ENCODE results near the gene PMEPA1. TPM values are rescaled to one million over a fixed set of nuclear protein-coding genes. Genes with fewer than 3 reads are reported as not detected.
A peak's percentile ranks its signal among the peaks of the same experiment; 100 is the strongest.

PMEPA1 gene
- total and polyA plus RNA-seq, 4 donors: 14.3 to 30.5 (median 19.7) TPM

DNA sequence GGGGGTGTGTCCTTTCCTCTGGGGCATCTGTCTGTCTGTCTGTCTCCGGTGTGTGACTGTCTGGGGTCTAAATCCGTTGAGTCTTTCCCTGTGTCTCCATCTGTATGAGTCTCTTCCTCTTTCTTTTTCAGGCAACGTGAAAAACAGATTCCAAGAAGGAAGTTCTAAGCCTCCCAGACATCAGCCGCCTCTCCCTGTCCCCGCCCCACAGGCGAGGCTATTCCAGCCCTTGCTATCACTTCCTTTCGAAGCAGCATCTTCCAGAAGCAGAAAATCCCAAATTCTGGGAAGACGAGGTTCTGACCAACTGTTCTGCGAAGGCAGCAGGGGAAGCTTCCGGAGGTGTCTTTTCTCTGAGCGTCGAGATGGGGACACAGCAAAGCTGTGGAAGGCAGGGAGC lies 34.0 kb downstream of the PMEPA1 start:
- Histone ChIP-seq H3K4me3 (ENCODE audit: low read depth, low read length) (no peak overlapping the region), H3K4me1 (ENCODE audit: control insufficient read depth, insufficient read depth, low read length) (peaks cover 60% of the 10 kb centered on the region), H3K27me3 (ENCODE audit: control insufficient read depth, insufficient read depth, low read length) (peaks cover 3% of the 10 kb centered on the region), H3K27ac (ENCODE audit: low read depth, low read length) (no peak overlapping the region), H3K9me3 (ENCODE audit: control insufficient read depth, insufficient read depth, low read length) (no peaks in the 10 kb centered on the region), H3K36me3 (ENCODE audit: control insufficient read depth, insufficient read depth, low read length) (peaks cover 3% of the 10 kb centered on the region)
- WGBS (ENCODE audit: insufficient coverage): 89% methylated on average over 12 of the region's 12 CpGs
- DNase-seq (ENCODE audit: low read depth in 4 of 6, low spot score in 6 of 6): no peak

DNA sequence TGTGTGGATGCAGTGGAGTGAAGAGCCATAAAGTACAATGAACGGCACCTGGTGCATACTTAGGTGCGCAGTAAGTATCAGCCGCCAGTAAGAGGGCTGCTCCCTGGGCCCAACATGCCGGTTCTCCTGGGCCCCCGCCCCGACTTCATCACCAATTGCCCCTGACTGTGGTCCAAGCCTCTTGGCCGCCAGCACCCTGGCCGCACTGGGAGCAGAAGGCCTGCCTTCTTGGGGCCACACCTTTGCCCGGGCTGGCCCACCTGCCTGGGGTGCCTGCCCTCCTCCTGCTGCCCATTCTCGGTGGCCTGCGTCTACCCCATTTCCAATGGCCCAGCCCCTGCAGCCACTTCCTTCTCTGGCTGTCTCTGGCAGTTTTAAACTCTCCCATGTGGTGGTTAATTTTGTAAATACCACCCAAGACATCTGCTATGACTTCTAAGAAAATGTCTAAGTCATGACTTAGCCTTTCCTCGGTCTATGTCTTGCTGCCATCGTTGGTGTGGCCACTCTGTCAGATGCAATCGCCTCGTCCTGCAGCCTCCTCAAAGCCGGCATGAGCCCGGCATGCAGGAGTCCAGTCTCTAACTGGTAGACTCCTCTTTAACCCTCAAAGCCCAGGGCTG lies 36.8 kb downstream of the PMEPA1 start:
- Histone ChIP-seq H3K4me3 (ENCODE audit: low read depth, low read length) (no peak overlapping the region), H3K9me3 (ENCODE audit: control insufficient read depth, insufficient read depth, low read length) (no peaks in the 10 kb centered on the region), H3K4me1 (ENCODE audit: control insufficient read depth, insufficient read depth, low read length) (peaks cover 49% of the 10 kb centered on the region), H3K27me3 (ENCODE audit: control insufficient read depth, insufficient read depth, low read length) (no peaks in the 10 kb centered on the region), H3K27ac (ENCODE audit: low read depth, low read length) (no peak overlapping the region), H3K36me3 (ENCODE audit: control insufficient read depth, insufficient read depth, low read length) (peaks cover 3% of the 10 kb centered on the region)
- WGBS (ENCODE audit: insufficient coverage): 89% methylated on average over 17 of the region's 17 CpGs
- no peak for DNase-seq (ENCODE audit: low read depth in 4 of 6, low spot score in 6 of 6)

DNA sequence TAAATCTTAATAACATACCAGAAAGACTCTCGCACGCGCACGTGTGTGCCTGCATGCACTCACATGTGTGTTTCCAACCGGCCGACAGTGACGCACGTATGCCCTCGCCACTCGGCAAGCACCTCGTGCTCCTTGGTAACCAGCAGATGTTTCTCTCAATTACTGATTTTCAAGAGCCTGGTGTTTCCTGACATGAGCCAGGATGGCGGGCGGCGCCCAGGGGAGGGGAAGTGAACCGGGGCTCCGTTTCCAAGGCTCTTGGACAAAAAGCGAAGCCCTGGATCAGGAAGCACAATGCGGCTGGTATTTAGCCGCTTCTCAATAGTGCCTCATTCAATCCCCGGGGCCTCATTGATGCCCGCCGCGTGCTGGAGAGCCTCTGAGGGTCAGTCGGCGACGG lies 37.7 kb downstream of the PMEPA1 start:
- Histone ChIP-seq H3K4me3 (ENCODE audit: low read depth, low read length) (no peak overlapping the region), H3K36me3 (ENCODE audit: control insufficient read depth, insufficient read depth, low read length) (peaks cover 5% of the 10 kb centered on the region), H3K9me3 (ENCODE audit: control insufficient read depth, insufficient read depth, low read length) (no peaks in the 10 kb centered on the region), H3K4me1 (ENCODE audit: control insufficient read depth, insufficient read depth, low read length) (peaks cover 58% of the 10 kb centered on the region), H3K27me3 (ENCODE audit: control insufficient read depth, insufficient read depth, low read length) (no peaks in the 10 kb centered on the region), H3K27ac (ENCODE audit: low read depth, low read length) (peak overlapping the region; percentile 15)
- WGBS (ENCODE audit: insufficient coverage): 14% methylated on average over 26 of the region's 26 CpGs
- DNase-seq (ENCODE audit: low read depth in 4 of 6, low spot score in 6 of 6): peak in 5 of 6 donors; percentile 35 to 91 (median 67)

DNA sequence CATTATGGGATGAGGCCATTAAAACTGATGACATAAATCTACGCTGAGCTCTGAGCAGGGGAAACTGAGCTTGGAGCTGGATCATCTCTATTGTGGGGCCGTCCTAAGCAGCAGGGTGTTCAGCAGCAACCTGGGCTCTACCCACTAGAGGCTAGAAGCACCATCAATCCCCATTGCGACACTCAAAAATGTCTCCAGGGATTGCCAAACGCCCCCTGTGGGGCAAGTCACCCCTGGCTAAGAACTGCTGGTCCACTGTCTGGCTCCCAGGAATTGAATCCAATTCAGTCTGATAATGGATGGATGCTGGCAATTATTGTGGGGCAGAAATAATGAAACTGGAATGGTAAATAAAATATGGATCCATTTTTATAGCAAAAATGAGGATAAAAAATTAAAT lies 38.2 kb downstream of the PMEPA1 start:
- 59% methylated on average over 4 of the region's 4 CpGs for WGBS (ENCODE audit: insufficient coverage)
- Histone ChIP-seq H3K9me3 (ENCODE audit: control insufficient read depth, insufficient read depth, low read length) (no peaks in the 10 kb centered on the region), H3K36me3 (ENCODE audit: control insufficient read depth, insufficient read depth, low read length) (peaks cover 5% of the 10 kb centered on the region), H3K27ac (ENCODE audit: low read depth, low read length) (no peak overlapping the region), H3K27me3 (ENCODE audit: control insufficient read depth, insufficient read depth, low read length) (no peaks in the 10 kb centered on the region), H3K4me3 (ENCODE audit: low read depth, low read length) (no peak overlapping the region), H3K4me1 (ENCODE audit: control insufficient read depth, insufficient read depth, low read length) (peaks cover 55% of the 10 kb centered on the region)
- DNase-seq (ENCODE audit: low read depth in 4 of 6, low spot score in 6 of 6): no peak

DNA sequence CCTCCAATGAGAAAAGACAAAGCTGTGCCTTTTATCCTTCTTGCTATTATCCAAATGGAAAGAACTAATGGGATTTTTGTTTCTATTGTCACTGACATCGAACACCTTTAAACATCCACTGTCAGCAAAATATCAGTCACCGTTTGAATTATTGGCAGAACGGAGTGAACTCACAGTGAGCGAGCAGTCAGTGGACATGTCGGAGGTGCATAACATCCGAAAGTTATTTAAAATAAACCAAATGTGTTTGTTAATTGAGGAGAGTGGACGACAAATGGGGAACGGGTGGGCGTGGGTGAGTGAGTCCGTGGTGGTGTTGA lies 38.8 kb downstream of the PMEPA1 start:
- H3K36me3 ChIP-seq (ENCODE audit: control insufficient read depth, insufficient read depth, low read length): peaks cover 5% of the 10 kb centered on the region
- no peak overlapping the region for H3K4me3 ChIP-seq (ENCODE audit: low read depth, low read length)
- no peak for DNase-seq (ENCODE audit: low read depth in 4 of 6, low spot score in 6 of 6)
- peaks cover 50% of the 10 kb centered on the region for H3K4me1 ChIP-seq (ENCODE audit: control insufficient read depth, insufficient read depth, low read length)
- H3K27ac ChIP-seq (ENCODE audit: low read depth, low read length): no peak overlapping the region
- WGBS (ENCODE audit: insufficient coverage): 93% methylated on average over 4 of the region's 10 CpGs
- H3K27me3 ChIP-seq (ENCODE audit: control insufficient read depth, insufficient read depth, low read length): no peaks in the 10 kb centered on the region
- no peaks in the 10 kb centered on the region for H3K9me3 ChIP-seq (ENCODE audit: control insufficient read depth, insufficient read depth, low read length)

DNA sequence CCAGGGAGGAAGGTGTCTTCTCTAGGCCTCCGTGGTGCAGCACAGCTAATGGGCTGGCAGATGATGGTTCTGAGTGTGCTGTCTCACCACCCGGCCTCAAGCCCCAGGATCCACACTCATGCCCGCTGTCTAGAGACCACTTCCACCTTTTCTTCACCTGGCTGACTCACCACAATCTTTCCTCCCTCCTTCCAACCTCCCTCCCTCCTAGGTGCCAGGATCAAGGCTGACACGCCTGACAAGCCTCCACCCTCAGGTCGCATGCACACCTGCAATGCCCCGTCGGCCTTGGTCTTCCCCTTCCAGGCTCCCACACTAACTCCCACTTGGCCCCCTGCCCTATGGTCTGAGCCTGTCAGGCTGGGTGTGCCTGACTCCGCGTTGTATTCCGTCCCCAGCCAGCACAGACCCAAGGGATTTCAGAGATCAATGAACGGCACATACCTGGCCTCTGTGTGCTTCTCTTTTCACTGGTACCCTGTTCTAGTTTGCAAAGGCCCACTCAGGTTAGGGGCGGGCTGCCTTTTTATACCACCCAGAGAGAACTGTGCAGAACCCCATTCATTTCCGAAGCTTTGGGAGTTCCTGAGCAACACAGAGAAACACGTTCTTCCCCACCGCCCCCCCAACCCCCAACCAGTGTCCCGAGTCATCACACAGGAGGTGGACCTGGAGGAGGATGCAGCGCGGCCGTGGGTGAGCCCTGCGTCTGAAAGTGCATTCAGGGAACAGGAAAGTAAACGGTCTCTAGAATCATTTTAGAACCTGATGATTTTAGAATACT lies 39.3 kb downstream of the PMEPA1 start:
- no peak overlapping the region for H3K4me3 ChIP-seq (ENCODE audit: low read depth, low read length)
- H3K36me3 ChIP-seq (ENCODE audit: control insufficient read depth, insufficient read depth, low read length): peaks cover 4% of the 10 kb centered on the region
- H3K27me3 ChIP-seq (ENCODE audit: control insufficient read depth, insufficient read depth, low read length): no peaks in the 10 kb centered on the region
- H3K4me1 ChIP-seq (ENCODE audit: control insufficient read depth, insufficient read depth, low read length): peaks cover 45% of the 10 kb centered on the region
- WGBS (ENCODE audit: insufficient coverage): 83% methylated on average over 16 of the region's 21 CpGs
- DNase-seq (ENCODE audit: low read depth in 4 of 6, low spot score in 6 of 6): no peak
- H3K9me3 ChIP-seq (ENCODE audit: control insufficient read depth, insufficient read depth, low read length): no peaks in the 10 kb centered on the region
- H3K27ac ChIP-seq (ENCODE audit: low read depth, low read length): no peak overlapping the region

DNA sequence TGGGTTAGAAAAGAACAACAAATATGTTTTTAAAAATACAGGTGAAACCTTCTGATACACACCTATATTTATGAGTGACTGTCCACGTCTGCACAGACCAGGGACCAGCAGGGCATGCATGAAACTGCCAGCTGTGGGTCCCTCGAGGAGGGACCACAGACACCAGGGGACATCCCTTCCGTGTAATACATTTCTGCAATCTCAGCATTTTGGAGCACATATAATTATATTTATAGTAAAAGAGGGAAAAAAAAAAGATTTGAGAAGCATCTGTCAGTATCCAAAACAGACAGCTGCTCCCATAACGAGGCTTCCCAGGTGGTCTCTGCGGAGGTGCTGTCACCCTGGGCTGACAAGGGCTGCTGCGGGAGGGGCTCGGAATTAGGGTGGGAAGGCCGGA lies 40.2 kb downstream of the PMEPA1 start:
- 84% methylated on average over 6 of the region's 8 CpGs for WGBS (ENCODE audit: insufficient coverage)
- Histone ChIP-seq H3K4me3 (ENCODE audit: low read depth, low read length) (no peak overlapping the region), H3K36me3 (ENCODE audit: control insufficient read depth, insufficient read depth, low read length) (peaks cover 2% of the 10 kb centered on the region), H3K4me1 (ENCODE audit: control insufficient read depth, insufficient read depth, low read length) (peaks cover 41% of the 10 kb centered on the region), H3K27me3 (ENCODE audit: control insufficient read depth, insufficient read depth, low read length) (no peaks in the 10 kb centered on the region), H3K27ac (ENCODE audit: low read depth, low read length) (no peak overlapping the region), H3K9me3 (ENCODE audit: control insufficient read depth, insufficient read depth, low read length) (no peaks in the 10 kb centered on the region)
- no peak for DNase-seq (ENCODE audit: low read depth in 4 of 6, low spot score in 6 of 6)

DNA sequence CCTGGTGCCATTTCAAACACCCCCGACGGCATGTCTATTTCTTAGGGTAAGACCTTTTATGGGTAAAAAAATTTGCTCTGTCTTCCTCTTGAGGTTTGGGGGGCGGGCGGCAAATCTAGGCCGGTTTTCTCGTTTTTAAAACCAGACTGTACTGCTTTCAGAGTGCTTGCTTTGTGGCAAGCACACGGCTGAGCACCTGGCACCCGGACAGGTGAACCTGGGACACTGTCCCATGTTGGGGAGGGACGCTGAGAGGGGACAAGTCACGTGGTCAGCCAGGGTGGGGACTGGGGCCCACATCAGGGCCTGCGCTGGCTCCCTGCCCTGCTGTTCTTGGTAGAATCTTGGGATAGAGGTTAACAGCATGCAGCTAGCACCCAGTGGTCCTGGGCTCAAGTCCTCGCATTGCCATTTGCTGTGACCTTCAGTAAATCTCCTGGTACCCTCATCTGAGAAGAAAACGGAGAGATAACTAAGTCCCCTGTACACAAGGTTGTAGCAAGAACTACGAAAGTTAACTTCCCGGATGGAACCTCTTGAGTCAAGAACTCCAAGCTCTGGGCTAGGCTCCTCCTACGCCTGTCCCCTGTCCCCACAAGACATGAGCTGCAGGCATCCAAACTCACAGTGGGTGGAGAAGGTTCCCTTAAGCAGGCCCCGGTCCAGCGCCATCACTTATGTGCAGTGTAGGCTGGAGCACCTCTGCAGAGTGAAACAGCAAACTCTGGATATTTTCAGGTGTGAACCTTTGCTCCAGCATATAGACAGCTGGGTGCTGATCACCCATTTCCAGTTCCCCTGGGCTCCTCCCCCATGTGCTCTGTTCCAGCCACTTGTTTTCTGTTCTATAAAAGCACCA lies 41.7 kb downstream of the PMEPA1 start:
- no peak overlapping the region for H3K27ac ChIP-seq (ENCODE audit: low read depth, low read length)
- peaks cover 46% of the 10 kb centered on the region for H3K4me1 ChIP-seq (ENCODE audit: control insufficient read depth, insufficient read depth, low read length)
- H3K4me3 ChIP-seq (ENCODE audit: low read depth, low read length): no peak overlapping the region
- WGBS (ENCODE audit: insufficient coverage): 77% methylated on average over 18 of the region's 18 CpGs
- no peak for DNase-seq (ENCODE audit: low read depth in 4 of 6, low spot score in 6 of 6)
- H3K27me3 ChIP-seq (ENCODE audit: control insufficient read depth, insufficient read depth, low read length): no peaks in the 10 kb centered on the region
- H3K36me3 ChIP-seq (ENCODE audit: control insufficient read depth, insufficient read depth, low read length): peaks cover 9% of the 10 kb centered on the region
- no peaks in the 10 kb centered on the region for H3K9me3 ChIP-seq (ENCODE audit: control insufficient read depth, insufficient read depth, low read length)

DNA sequence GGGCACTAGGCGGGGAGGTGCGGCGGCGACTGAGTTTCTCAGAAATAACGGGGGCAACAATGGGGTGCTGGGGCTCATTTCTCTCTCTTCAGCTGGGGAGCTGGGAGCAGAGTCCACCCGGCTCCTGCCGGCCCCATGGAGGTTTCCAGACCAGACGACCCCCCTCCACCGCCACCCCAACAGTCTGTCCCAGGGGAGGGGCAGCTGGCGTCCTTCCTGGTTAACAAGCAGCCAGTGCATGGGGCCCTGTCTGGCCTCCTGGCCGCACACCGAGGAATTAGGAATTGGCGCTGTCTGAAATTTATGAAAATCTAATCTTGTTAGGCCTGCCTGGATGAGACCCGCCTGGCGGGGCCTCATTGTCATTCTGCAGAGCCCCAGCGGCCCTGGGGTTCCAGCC lies 42.4 kb downstream of the PMEPA1 start:
- Histone ChIP-seq H3K9me3 (ENCODE audit: control insufficient read depth, insufficient read depth, low read length) (no peaks in the 10 kb centered on the region), H3K36me3 (ENCODE audit: control insufficient read depth, insufficient read depth, low read length) (peaks cover 9% of the 10 kb centered on the region), H3K4me1 (ENCODE audit: control insufficient read depth, insufficient read depth, low read length) (peaks cover 46% of the 10 kb centered on the region), H3K27ac (ENCODE audit: low read depth, low read length) (no peak overlapping the region), H3K4me3 (ENCODE audit: low read depth, low read length) (no peak overlapping the region), H3K27me3 (ENCODE audit: control insufficient read depth, insufficient read depth, low read length) (no peaks in the 10 kb centered on the region)
- no peak for DNase-seq (ENCODE audit: low read depth in 4 of 6, low spot score in 6 of 6)
- 72% methylated on average over 14 of the region's 16 CpGs for WGBS (ENCODE audit: insufficient coverage)

Measured in spinal cord (tissue), 10 donors.